Measurements from ENCODE around the gene FRS3. TPM values are rescaled to one million over a fixed set of nuclear protein-coding genes. Genes with fewer than 3 reads are reported as not detected.
A peak's percentile ranks its signal among the peaks of the same experiment; 100 is the strongest.

The FRS3 gene
- total RNA-seq, 1 donor from 2014 or later = 5.3 TPM

DNA sequence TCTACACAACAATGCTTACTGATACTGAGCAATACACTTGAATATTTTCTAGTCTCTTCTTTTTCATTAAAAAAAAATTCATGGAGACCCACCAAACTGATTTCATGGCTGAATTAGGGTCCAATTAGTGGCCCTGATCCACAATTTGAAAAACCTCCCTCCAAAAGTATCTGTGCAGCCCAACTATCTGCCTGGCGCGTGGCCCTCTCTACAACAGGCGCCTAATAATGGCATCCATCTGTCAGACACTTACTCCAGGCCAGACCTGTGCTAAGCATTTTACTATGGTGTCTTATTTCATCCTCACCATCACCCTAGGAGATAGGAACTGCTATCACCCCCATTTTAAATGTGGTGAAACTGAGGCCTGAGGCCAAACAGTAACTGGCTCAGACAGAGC is 58.3 kb downstream of the FRS3 start:
- H3K36me3 ChIP-seq = no peaks in the 10 kb centered on the region
- no peaks in the 10 kb centered on the region for H3K27me3 ChIP-seq (ENCODE audit: low read depth)
- peaks cover 100% of the 10 kb centered on the region for H3K4me1 ChIP-seq
- intact Hi-C loops (cut with micrococcal nuclease) = no loop called here
- H3K27ac ChIP-seq (replicated peaks) = no peak overlapping the region
- H3K9me3 ChIP-seq (replicated peaks) = no peaks in the 10 kb centered on the region
- DNase-seq = no peak
- TF ChIP-seq, protein P1, sequence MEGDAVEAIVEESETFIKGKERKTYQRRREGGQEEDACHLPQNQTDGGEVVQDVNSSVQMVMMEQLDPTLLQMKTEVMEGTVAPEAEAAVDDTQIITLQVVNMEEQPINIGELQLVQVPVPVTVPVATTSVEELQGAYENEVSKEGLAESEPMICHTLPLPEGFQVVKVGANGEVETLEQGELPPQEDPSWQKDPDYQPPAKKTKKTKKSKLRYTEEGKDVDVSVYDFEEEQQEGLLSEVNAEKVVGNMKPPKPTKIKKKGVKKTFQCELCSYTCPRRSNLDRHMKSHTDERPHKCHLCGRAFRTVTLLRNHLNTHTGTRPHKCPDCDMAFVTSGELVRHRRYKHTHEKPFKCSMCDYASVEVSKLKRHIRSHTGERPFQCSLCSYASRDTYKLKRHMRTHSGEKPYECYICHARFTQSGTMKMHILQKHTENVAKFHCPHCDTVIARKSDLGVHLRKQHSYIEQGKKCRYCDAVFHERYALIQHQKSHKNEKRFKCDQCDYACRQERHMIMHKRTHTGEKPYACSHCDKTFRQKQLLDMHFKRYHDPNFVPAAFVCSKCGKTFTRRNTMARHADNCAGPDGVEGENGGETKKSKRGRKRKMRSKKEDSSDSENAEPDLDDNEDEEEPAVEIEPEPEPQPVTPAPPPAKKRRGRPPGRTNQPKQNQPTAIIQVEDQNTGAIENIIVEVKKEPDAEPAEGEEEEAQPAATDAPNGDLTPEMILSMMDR (IDR thresholded peaks at IDR 0.05; ENCODE audit: borderline replicate concordance) = no peak
- H3K4me3 ChIP-seq = no peak overlapping the region

DNA sequence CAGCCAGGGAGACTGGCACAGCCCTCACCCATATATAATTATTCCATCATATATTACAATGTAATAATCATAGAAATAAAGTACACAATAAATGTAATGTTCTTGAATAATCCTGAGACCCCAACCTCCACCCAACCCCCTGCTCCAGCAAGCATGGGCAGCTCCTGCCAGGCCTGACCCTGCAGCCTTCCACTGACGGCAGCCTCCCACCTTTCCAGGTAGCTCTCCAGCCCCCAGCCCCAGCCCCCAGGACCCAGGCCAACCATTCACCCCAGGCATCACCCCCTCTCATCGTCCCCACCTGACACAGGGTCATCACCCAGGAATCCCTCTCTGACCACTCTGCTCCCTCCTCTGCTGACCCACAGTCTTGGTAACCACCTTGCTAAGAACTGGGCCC is 58.9 kb downstream of the FRS3 start:
- H3K36me3 ChIP-seq = no peaks in the 10 kb centered on the region
- H3K27ac ChIP-seq (replicated peaks) = peak overlapping the region; percentile 92
- no peak for DNase-seq
- TF ChIP-seq, protein P1 (IDR thresholded peaks at IDR 0.05; ENCODE audit: borderline replicate concordance) = no peak
- peaks cover 100% of the 10 kb centered on the region for H3K4me1 ChIP-seq
- H3K4me3 ChIP-seq = no peak overlapping the region
- H3K9me3 ChIP-seq (replicated peaks) = no peaks in the 10 kb centered on the region
- H3K27me3 ChIP-seq (ENCODE audit: low read depth) = no peaks in the 10 kb centered on the region
- intact Hi-C loops (cut with micrococcal nuclease) = no loop called here

- DNase-seq = no peak
- no peaks in the 10 kb centered on the region for H3K27me3 ChIP-seq (ENCODE audit: low read depth)
- no peaks in the 10 kb centered on the region for H3K9me3 ChIP-seq (replicated peaks)
- intact Hi-C loops (cut with micrococcal nuclease) = no loop called here
- peak overlapping the region; percentile 92 for H3K27ac ChIP-seq (replicated peaks)
- H3K36me3 ChIP-seq = no peaks in the 10 kb centered on the region
- H3K4me1 ChIP-seq = peaks cover 100% of the 10 kb centered on the region
- TF ChIP-seq, protein P1 (IDR thresholded peaks at IDR 0.05; ENCODE audit: borderline replicate concordance) = no peak
- no peak overlapping the region for H3K4me3 ChIP-seq
Measured at GRCh38 chr6:41720262-41720620, 59.5 kb downstream of the FRS3 start.

Other genes with a start within 250 kb of the FRS3 start
- gene FOXP4, start 233.5 kb downstream of the FRS3 start, total RNA-seq = 15.0 TPM
- 0.77 TPM for gene MDFI, start 141.4 kb downstream of the FRS3 start, total RNA-seq
- 39.9 TPM for gene TFEB, start 44.3 kb downstream of the FRS3 start, total RNA-seq
- not detected for gene PGC, start 32.5 kb downstream of the FRS3 start, total RNA-seq
- gene PRICKLE4, start 882 bp upstream of the FRS3 start, total RNA-seq = 0.88 TPM
- gene TOMM6, start 7.8 kb upstream of the FRS3 start, total RNA-seq = 177 TPM
- gene USP49, start 115.5 kb upstream of the FRS3 start, total RNA-seq = 0.71 TPM
- gene MED20, start 141.2 kb upstream of the FRS3 start, total RNA-seq = 18.1 TPM
- gene BYSL, start 141.6 kb upstream of the FRS3 start, total RNA-seq = 9.0 TPM
- 44.5 TPM for gene CCND3, start 161.9 kb upstream of the FRS3 start, total RNA-seq

Data from left ventricle myocardium inferior (tissue), 1 donor.